ENCODE results near the gene DPF3. TPM values are rescaled to one million over a fixed set of nuclear protein-coding genes. Genes with fewer than 3 reads are reported as not detected.

The DPF3 gene
- total RNA-seq, 4 donors from 2014 or later = 16.7 to 27.8 (median 20.3) TPM

GRCh38 chr14:72644758-72645489 is 249.0 kb downstream of the DPF3 start:
- Histone ChIP-seq H3K9me3 (no peaks in the 10 kb centered on the region), H3K4me3 (no peak overlapping the region), H3K36me3 (no peaks in the 10 kb centered on the region), H3K27ac (no peak overlapping the region), H3K27me3 (no peaks in the 10 kb centered on the region), H3K4me1 (peaks cover 4 to 23% of the 10 kb centered on the region in 2 donors)
- no peak for TF ChIP-seq POLR2A (IDR thresholded peaks at IDR 0.05)
- TF ChIP-seq CTCF (IDR thresholded peaks at IDR 0.05 in 4 of 5, conservative IDR thresholded peaks at IDR 0.05 in 1 of 5) = no peak
- intact Hi-C loops (cut with DNase I; ENCODE audit: low total_unique reads) (no loop called here), in situ Hi-C loops (cut with MboI; ENCODE audit: low sequenced_read_pairs in 4 of 4) (no loop called here)
- DNase-seq (no peak), ATAC-seq (peak; percentile 38 to 47)

GRCh38 chr14:72644038-72644437 is 249.9 kb downstream of the DPF3 start:
- Histone ChIP-seq H3K27ac (no peak overlapping the region), H3K4me1 (peaks cover 4 to 23% of the 10 kb centered on the region in 2 donors), H3K27me3 (no peaks in the 10 kb centered on the region), H3K4me3 (no peak overlapping the region), H3K36me3 (no peaks in the 10 kb centered on the region), H3K9me3 (no peaks in the 10 kb centered on the region)
- in situ Hi-C loops (cut with MboI; ENCODE audit: low sequenced_read_pairs in 4 of 4) (no loop called here), intact Hi-C loops (cut with DNase I; ENCODE audit: low total_unique reads) (no loop called here)
- DNase-seq (no peak), ATAC-seq (no peak)
- TF ChIP-seq POLR2A (IDR thresholded peaks at IDR 0.05) = no peak
- no peak for TF ChIP-seq CTCF (IDR thresholded peaks at IDR 0.05 in 4 of 5, conservative IDR thresholded peaks at IDR 0.05 in 1 of 5)

GRCh38 chr14:72643317-72643801 is 250.5 kb downstream of the DPF3 start:
- no peak overlapping the region for H3K4me3 ChIP-seq
- H3K36me3 ChIP-seq = no peaks in the 10 kb centered on the region
- DNase-seq (peak in 1 of 2 donors; percentile 50), ATAC-seq (peak; percentile 64 to 79)
- in situ Hi-C loops (cut with MboI; ENCODE audit: low sequenced_read_pairs in 4 of 4) (no loop called here), intact Hi-C loops (cut with DNase I; ENCODE audit: low total_unique reads) (no loop called here)
- H3K27ac ChIP-seq = peak overlapping the region in 2 of 4 donors; percentile 12 to 46
- no peaks in the 10 kb centered on the region for H3K27me3 ChIP-seq
- H3K4me1 ChIP-seq = peaks cover 4 to 23% of the 10 kb centered on the region in 2 donors
- TF ChIP-seq POLR2A (IDR thresholded peaks at IDR 0.05) = no peak
- TF ChIP-seq CTCF (IDR thresholded peaks at IDR 0.05 in 4 of 5, conservative IDR thresholded peaks at IDR 0.05 in 1 of 5) = no peak
- H3K9me3 ChIP-seq = no peaks in the 10 kb centered on the region

GRCh38 chr14:72640911-72641485 is 252.9 kb downstream of the DPF3 start:
- Histone ChIP-seq H3K9me3 (no peaks in the 10 kb centered on the region), H3K4me3 (no peak overlapping the region), H3K4me1 (peaks cover 4 to 17% of the 10 kb centered on the region in 2 donors), H3K36me3 (no peaks in the 10 kb centered on the region), H3K27me3 (no peaks in the 10 kb centered on the region), H3K27ac (no peak overlapping the region)
- DNase-seq = no peak
- in situ Hi-C loops (cut with MboI; ENCODE audit: low sequenced_read_pairs in 4 of 4) = no loop called here
- ATAC-seq = no peak
- no peak for TF ChIP-seq POLR2A (IDR thresholded peaks at IDR 0.05)
- TF ChIP-seq CTCF (IDR thresholded peaks at IDR 0.05 in 4 of 5, conservative IDR thresholded peaks at IDR 0.05 in 1 of 5) = no peak
- intact Hi-C loops (cut with DNase I; ENCODE audit: low total_unique reads) = no loop called here

Data from gastrocnemius medialis (tissue), 4 donors.